MM.1S (cell line): ENCODE data around the gene GCAT.

Source experiments
- CTCF ChIP-seq: fragments of 300-600 bp; sonication (generic); IDR thresholded peaks from 2 replicates; pipeline ENCODE4 v1.5.1; 2016; ENCODE audit warnings: antibody characterized with exemption, low read length, mixed read lengths
- EZH2 ChIP-seq: fragments of 300-600 bp; sonication (generic); optimal IDR thresholded peaks from 2 replicates; pipeline ENCODE3; 2017; ENCODE audit warnings: low read depth, mild to moderate bottlenecking, antibody characterized with exemption, low read length, mixed read lengths
- EZH2phosphoT487 ChIP-seq: fragments of 300-600 bp; sonication (generic); IDR thresholded peaks from 2 replicates; pipeline ENCODE4 v1.6.1; 2018; ENCODE audit warnings: antibody characterized with exemption, low read length

DNA sequence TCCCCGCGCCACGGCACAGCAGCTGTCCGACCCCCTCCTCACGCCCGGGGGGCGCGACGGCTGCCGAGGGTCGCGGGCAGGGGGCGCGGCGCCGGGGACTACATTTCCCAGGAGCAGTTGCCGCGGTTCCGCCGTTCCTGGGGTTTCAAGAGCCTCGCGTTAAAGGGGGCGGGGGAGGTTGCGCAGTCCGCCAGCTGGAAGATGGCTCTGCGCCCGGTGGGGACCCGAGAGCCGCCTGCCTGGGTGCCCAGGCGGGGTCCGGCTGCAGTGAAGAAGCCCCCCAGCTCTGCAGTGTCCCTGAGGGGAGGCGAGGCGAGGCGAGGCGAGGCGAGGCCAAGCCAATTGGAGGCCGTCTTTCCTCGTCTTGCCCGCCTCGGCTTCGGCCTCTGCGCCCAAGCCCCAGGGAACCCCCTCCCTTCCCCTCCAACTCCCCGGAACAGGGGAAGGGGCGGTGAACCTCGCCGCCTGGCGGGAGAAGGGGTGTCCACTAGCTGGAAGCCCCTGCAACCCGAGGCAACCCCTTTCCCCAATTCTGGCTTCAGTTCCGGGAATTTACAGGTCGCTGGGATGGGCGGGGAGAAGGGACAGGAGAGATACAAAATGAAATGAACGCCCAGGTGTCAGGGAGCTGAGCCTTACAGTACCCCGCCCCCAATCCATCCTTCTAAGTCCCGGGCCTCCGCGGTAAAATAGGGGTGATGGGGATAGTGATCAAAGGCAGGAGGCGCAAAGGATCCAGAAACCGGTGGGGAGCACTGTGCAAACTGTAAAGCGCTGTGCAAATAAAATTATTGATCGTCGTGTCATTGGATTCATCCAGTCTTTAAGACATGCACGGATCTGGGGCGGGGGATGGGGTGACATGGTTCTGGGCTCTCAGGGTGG lies 5.2 kb upstream of the GCAT start:
- TF ChIP-seq CTCF (no peak), EZH2phosphoT487 (no peak), EZH2 (no peak)
